Measurements from ENCODE around the gene METTL25. TPM values are rescaled to one million over a fixed set of nuclear protein-coding genes. Genes with fewer than 3 reads are reported as not detected.

METTL25 gene
- total RNA-seq, 2 donors from 2014 or later = 2.6 to 9.6 TPM

DNA sequence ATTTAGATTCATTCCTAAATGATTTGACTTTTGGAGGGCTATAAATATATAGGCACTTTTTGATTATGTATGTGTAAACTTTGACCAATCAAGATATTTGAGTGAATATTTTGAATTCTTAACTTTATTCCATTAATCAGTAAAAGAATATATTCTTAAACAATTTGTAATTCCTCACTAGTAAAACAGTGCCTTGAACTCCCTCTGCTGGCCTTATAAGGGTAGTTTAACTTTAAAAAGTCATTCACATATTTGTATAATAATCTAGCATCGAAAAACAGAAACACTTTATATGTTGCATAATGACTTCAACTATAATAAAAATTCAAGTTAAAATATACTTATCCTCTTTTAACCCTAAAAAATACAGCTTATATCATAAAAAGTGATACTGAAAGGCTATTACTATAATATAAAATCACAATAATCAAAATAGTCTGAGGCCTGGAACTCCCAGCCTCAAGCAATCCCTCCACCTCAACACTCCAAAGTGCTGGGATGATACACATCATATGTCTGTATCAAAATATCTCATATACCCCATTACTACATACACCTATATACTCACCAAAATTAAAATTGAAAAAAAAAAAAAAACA, 31.3 kb upstream of the METTL25 start:
- Histone ChIP-seq H3K9me3 (no peaks in the 10 kb centered on the region), H3K27me3 (no peaks in the 10 kb centered on the region), H3K36me3 (replicated peaks in 1 of 2; ENCODE audit: insufficient read depth in 1 of 2, low read depth in 2 of 2) (no peaks in the 10 kb centered on the region), H3K4me3 (no peak overlapping the region), H3K4me1 (no peaks in the 10 kb centered on the region), H3K27ac (no peak overlapping the region)
- intact Hi-C loops (cut with DNase I) = no loop called here
- ATAC-seq = no peak
- TF ChIP-seq, protein P1, sequence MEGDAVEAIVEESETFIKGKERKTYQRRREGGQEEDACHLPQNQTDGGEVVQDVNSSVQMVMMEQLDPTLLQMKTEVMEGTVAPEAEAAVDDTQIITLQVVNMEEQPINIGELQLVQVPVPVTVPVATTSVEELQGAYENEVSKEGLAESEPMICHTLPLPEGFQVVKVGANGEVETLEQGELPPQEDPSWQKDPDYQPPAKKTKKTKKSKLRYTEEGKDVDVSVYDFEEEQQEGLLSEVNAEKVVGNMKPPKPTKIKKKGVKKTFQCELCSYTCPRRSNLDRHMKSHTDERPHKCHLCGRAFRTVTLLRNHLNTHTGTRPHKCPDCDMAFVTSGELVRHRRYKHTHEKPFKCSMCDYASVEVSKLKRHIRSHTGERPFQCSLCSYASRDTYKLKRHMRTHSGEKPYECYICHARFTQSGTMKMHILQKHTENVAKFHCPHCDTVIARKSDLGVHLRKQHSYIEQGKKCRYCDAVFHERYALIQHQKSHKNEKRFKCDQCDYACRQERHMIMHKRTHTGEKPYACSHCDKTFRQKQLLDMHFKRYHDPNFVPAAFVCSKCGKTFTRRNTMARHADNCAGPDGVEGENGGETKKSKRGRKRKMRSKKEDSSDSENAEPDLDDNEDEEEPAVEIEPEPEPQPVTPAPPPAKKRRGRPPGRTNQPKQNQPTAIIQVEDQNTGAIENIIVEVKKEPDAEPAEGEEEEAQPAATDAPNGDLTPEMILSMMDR (IDR thresholded peaks at IDR 0.05) = peak; percentile 5 to 57 (median 48)
- TF ChIP-seq POLR2A (IDR thresholded peaks at IDR 0.05) = no peak
- WGBS, 2 donors = 0 to 7% methylated on average over 1 of the region's 1 CpG
- no peak for DNase-seq

DNA sequence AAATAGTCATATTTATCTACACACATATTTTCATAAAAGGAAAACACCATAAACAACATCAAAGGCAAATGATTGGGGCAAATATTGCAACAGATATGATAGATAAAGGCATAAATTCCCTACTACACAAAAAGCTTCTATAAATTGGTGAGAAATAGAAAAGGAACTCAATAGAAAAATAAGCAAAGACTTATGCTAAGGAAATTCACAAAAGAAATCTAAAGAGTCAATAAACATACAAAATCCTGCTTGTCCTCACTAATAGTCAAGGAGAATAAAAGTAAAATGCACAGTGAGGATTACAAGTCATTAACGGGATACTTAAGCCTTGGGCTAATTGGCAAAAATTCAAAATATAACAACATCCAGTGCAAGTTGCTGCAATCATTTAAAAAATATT, 30.5 kb upstream of the METTL25 start:
- DNase-seq = no peak
- H3K4me1 ChIP-seq = no peaks in the 10 kb centered on the region
- intact Hi-C loops (cut with DNase I) = no loop called here
- H3K9me3 ChIP-seq = no peaks in the 10 kb centered on the region
- H3K4me3 ChIP-seq = no peak overlapping the region
- 59 to 65% methylated on average over 1 of the region's 1 CpG for WGBS, 2 donors
- H3K36me3 ChIP-seq (replicated peaks in 1 of 2; ENCODE audit: insufficient read depth in 1 of 2, low read depth in 2 of 2) = no peaks in the 10 kb centered on the region
- ATAC-seq = no peak
- no peak overlapping the region for H3K27ac ChIP-seq
- TF ChIP-seq, protein P1 (IDR thresholded peaks at IDR 0.05) = no peak
- TF ChIP-seq POLR2A (IDR thresholded peaks at IDR 0.05) = no peak
- no peaks in the 10 kb centered on the region for H3K27me3 ChIP-seq

DNA sequence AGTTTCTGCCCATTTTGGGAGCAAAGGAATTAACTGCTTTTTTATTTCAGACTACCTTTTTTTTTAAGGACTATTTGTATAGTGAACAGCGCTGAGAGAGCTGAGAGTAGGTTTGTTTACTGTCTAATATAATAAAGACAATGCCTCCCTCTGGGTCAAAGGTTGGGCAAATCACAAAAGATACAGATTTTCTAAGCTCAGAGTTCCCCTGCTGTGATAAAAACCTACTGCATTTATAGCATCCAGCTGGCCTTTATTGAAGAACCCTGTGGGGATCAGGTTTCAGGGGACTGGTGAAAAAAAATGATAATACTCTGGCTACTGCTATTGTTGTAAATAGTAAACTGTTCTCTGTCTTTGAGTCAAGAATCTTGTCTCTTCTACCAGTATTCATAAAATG, 28.8 kb upstream of the METTL25 start:
- H3K4me3 ChIP-seq = no peak overlapping the region
- TF ChIP-seq, protein P1 (IDR thresholded peaks at IDR 0.05) = no peak
- no peak for TF ChIP-seq POLR2A (IDR thresholded peaks at IDR 0.05)
- DNase-seq (no peak), ATAC-seq (no peak)
- no peaks in the 10 kb centered on the region for H3K4me1 ChIP-seq
- H3K9me3 ChIP-seq = no peaks in the 10 kb centered on the region
- H3K27me3 ChIP-seq = no peaks in the 10 kb centered on the region
- 13 to 19% methylated on average over 1 of the region's 1 CpG for WGBS, 2 donors
- no peaks in the 10 kb centered on the region for H3K36me3 ChIP-seq (replicated peaks in 1 of 2; ENCODE audit: insufficient read depth in 1 of 2, low read depth in 2 of 2)
- H3K27ac ChIP-seq = no peak overlapping the region
- intact Hi-C loops (cut with DNase I) = no loop called here

DNA sequence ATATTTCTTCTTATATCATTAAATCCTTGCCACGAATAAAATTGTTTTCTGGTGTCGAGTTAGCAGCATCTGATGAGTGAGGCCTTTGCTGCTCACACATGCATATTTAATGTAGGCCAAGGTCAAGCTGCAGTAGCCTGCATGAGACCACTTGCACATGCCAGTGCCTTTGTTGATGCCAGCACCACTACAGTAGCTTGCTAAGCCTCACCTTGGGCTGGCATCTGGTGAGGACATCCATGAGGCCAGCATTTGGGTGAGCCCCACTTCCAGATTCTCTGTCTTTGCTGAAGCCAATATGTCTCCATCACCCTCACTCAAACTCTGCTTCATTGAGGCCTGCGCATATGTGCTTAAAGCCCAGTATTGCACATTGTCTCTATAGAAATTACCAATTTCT, 8.2 kb upstream of the METTL25 start:
- no peak overlapping the region for H3K4me3 ChIP-seq
- H3K27me3 ChIP-seq = no peaks in the 10 kb centered on the region
- no peak overlapping the region for H3K27ac ChIP-seq
- DNase-seq (no peak), ATAC-seq (no peak)
- H3K4me1 ChIP-seq = no peaks in the 10 kb centered on the region
- H3K9me3 ChIP-seq = no peaks in the 10 kb centered on the region
- TF ChIP-seq, protein P1 (IDR thresholded peaks at IDR 0.05) = no peak
- no peak for TF ChIP-seq POLR2A (IDR thresholded peaks at IDR 0.05)
- 86 to 96% methylated on average over 3 of the region's 3 CpGs for WGBS, 2 donors
- intact Hi-C loops (cut with DNase I) = no loop called here
- peaks cover 0 to 16% of the 10 kb centered on the region in 2 donors for H3K36me3 ChIP-seq (replicated peaks in 1 of 2; ENCODE audit: insufficient read depth in 1 of 2, low read depth in 2 of 2)

DNA sequence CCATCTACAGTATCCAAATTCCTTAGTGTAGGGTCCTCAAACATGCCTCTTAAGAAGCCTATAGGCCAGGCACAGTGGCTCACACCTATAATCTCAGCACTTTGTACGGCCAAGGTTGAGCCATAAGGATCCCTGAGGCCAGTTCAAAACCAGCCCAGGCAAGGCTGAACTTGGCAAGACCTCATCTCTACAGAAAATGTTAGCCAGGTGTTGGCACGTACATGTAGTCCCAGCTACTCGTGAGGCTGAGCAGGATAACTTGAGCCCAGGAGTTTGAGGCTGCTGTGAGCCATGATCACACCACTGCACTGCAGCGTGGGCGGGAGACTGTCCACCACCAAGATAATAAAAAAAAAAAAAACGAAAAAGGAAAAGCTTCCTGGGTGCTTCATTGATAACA, 6.9 kb upstream of the METTL25 start:
- no peaks in the 10 kb centered on the region for H3K9me3 ChIP-seq
- H3K4me3 ChIP-seq = no peak overlapping the region
- WGBS, 2 donors = 69 to 79% methylated on average over 6 of the region's 6 CpGs
- no peak overlapping the region for H3K27ac ChIP-seq
- intact Hi-C loops (cut with DNase I) = no loop called here
- peaks cover 0 to 16% of the 10 kb centered on the region in 2 donors for H3K36me3 ChIP-seq (replicated peaks in 1 of 2; ENCODE audit: insufficient read depth in 1 of 2, low read depth in 2 of 2)
- peaks cover 7% of the 10 kb centered on the region for H3K4me1 ChIP-seq
- ATAC-seq (no peak), DNase-seq (no peak)
- TF ChIP-seq, protein P1 (IDR thresholded peaks at IDR 0.05) = no peak
- no peak for TF ChIP-seq POLR2A (IDR thresholded peaks at IDR 0.05)
- H3K27me3 ChIP-seq = no peaks in the 10 kb centered on the region
